GM13976 (cell line): Measurements from ENCODE around the gene ELOVL6.

ENCODE experiments used
- DNase-seq: peaks from one replicate; pipeline ENCODE4 v3.0.0; 2012; ENCODE audit warnings: low spot score
- CTCF ChIP-seq: IDR thresholded peaks from 2 replicates; pipeline ENCODE4 v1.5.1; 2012; ENCODE audit warnings: borderline replicate concordance, mild to moderate bottlenecking; ENCODE audit not compliant: insufficient read depth; ENCODE audit errors: extremely low read depth, missing control alignments, control extremely low read depth
- in situ Hi-C: fragments of 300-500 bp; cut with MboI; formaldehyde crosslinking; loops from one replicate; pipeline ENCODE4 v1.12.0; 2022; ENCODE audit warnings: low sequenced_read_pairs, mixed read lengths, inconsistent platforms; ENCODE audit not compliant: unreplicated experiment

ELOVL6 gene

DNA sequence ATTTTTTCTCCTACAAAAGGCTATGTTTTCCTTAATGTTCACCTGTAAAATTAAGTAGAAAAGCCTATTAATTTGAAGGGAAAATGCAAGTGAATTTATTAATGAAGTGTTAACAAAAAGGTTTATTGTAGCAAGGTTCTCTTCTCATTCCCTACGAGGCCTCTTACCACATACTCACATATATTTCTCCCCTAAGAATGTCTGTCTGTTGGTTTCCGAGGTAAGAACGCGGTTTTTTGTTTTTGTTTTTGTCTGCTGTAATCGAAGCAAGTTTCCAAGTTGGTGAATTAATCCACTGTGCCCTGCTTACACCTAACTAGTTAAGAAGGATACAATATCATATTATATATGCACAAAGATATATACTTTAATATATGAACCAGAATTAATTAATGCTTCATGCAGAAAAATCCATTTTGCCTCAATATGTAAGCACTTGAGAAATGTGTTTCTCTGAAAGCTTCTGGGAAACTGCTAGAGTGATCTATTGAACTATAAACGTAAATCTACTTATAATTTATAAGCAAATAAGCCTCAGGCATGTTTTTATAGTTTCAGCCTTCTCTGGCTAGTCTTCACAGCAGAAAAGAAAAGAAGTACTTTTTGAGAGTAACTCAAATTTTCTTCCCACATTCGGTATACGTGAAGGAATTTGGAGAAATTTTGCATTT is 164.9 kb downstream of the ELOVL6 start:
- in situ Hi-C loops: no loop called here
- no peak for DNase-seq
- TF ChIP-seq CTCF: no peak

DNA sequence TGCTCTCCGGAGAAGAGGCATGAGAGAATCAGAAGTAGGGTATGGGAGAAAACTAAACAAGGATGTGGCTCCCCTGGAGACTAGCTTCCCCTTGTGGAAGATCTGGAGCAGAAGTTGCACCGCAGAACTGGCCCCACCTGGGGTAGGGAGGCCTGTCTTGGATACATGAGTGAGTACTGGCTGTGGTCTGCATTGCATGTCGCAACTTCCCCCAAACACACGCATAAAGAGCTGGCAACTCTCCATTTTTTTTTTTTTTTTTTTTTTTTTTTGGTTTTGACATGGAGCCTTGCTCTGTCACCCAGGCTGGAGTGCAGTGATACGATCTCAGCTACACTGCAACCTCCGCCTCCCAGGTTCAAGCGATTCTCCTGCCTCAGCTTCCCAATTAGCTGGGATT is 165.8 kb downstream of the ELOVL6 start:
- no peak for TF ChIP-seq CTCF
- no peak for DNase-seq
- in situ Hi-C loops: no loop called here

DNA sequence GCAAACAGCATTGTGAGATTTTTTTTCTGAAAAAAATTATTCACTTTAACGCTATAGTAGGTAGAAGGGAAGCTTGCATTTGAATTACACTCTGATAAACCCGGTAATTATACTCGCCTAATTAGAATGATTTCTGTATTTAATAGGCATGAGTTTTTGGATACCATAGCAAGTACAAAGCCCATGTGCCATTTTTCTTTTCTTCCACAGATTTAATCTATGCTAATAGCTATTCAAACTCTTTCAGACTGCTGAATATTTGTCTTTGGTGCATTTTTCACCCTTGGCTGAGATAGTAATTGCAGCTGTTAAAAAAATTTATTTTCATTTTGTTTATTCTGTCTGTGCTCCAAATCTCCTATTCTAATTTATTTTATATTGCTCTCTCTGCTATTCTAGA is 172.7 kb downstream of the ELOVL6 start:
- no peak for DNase-seq
- in situ Hi-C loops: no loop called here
- TF ChIP-seq CTCF: no peak

- no peak for DNase-seq
- in situ Hi-C loops: no loop called here
Measured at GRCh38 chr4:110025056-110025455, 173.4 kb downstream of the ELOVL6 start.

GRCh38 chr4:110022457-110022856 is 176.0 kb downstream of the ELOVL6 start:
- no peak for DNase-seq
- no peak for TF ChIP-seq CTCF
- in situ Hi-C loops: loop anchor here (25.0 kb wide), 1 partner anchor 290 kb away; no protein-coding TSS in a partner anchor

More at GRCh38 chr4:110025056-110025455, 173.4 kb downstream of the ELOVL6 start:
- TF ChIP-seq CTCF: no peak

DNA sequence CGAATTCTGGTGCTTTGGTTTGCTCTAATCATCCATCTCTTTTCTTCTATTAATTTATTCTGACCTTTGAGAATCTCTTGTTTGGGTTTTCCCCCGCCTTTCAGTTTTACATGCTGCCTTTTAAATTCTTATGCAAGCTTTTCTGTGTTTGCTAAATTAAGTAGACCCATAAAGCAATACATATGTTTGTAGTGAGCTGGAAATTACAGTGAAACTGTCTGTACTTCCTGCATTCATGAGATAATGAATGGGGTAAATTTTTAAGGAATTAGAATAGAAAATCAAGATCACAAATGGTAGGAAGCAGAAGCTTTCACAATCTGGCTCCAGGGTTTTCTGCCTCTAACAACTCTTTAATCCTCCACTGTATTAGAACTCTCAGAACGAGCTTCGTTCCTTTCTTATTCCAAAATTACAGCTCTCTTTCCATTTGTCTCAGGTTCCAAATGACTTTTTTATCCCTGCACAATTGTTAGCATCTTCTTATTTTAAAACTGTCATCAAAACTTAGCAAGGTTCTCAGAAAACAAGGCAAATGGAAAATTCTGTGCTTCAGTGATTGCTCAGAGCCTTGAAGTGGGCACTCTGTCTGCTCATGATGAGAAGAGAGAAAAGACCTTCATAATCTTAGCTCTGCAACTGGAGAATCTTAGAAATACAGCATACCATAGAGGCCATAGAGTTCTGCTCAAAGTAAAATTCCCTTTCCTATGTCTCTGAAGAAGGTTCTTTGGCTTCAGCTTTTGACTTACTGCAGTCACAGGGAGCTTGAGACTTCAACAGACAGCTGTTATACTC is 177.6 kb downstream of the ELOVL6 start:
- in situ Hi-C loops: loop anchor here (25.0 kb wide), 1 partner anchor 291 kb away; no protein-coding TSS in a partner anchor
- DNase-seq: no peak
- no peak for TF ChIP-seq CTCF
